ENCODE data around the gene AP1S1.

- no peak for TF ChIP-seq POLR2A (IDR thresholded peaks at IDR 0.05; ENCODE audit: low read depth, low read length)
- TF ChIP-seq TAF1 (IDR thresholded peaks at IDR 0.05; ENCODE audit: low read depth, low read length): no peak
- no peak for TF ChIP-seq POLR2AphosphoS5 (IDR thresholded peaks at IDR 0.05; ENCODE audit: low read depth, low read length)
- TF ChIP-seq SPI1 (IDR thresholded peaks at IDR 0.05; ENCODE audit: low read depth, low read length): no peak
- no peak for TF ChIP-seq PAX5 (IDR thresholded peaks at IDR 0.05; ENCODE audit: insufficient read depth, low read length, severe bottlenecking)
These were observed 34.8 kb downstream of the AP1S1 start for GRCh38 chr7:101189109-101189508.

Data from GM12891 (cell line).